Measurements from ENCODE around the gene LOXL4.

LOXL4 gene

DNA sequence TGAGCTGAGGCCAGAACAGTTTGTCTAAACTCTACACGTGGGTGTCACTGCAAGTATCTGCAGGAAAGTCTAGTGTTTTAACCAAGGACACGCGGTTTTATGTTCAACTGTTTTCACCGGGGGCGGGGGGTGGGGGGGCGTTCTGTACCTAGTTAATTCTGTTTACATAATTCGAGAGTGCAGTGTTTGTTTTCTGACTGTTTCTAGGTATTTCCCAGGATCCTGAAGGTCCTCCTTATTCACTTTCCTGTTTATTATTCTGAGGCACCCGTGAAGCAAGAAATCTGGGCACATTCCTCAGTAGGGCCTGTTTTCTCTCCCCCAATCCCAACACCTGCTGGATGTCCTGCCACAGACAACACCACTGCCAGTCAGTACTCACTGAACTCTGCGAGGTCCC, 7.6 kb downstream of the LOXL4 start:
- H3K4me3 Mint-ChIP-seq: no peak overlapping the region
- H3K9me3 Mint-ChIP-seq: no peaks in the 10 kb centered on the region
- no peaks in the 10 kb centered on the region for H3K27me3 Mint-ChIP-seq
- no peaks in the 10 kb centered on the region for H3K4me1 Mint-ChIP-seq
- peaks cover 8% of the 10 kb centered on the region for H3K36me3 Mint-ChIP-seq
- H3K27ac Mint-ChIP-seq: no peak overlapping the region

DNA sequence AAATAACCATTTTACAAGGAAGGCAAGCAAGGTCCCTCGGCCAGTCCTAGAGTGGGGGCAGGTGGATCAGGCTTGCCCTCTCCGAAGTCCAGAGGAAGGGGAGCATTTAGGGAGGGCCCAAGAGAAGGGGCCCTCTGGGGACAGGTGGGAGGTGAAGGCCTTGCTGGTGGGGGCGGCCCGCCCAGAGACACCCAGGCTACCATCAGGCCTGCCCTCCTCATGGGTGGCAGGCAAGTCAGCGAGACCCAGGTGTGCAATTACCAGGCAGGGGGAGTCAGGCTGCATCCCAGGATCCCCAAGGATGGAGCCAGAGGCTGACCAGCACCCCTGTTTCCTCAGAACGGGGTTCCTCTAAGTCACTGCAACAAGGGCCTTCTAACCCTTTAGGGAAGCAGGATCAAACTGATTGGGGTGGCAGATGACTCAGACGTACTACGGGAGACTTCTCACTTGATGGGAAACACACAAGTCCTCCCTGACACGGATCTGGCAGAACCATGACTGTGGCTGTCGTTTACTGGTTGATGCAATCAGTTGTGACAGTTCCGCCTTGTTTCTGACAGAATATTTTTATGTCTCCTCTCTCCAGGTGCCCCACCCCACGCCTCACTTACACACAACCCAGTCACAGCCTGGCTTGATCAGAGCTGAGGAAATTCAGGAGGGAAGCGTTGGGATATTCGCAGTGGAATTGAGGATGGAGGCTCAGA, 8.2 kb downstream of the LOXL4 start:
- Mint-ChIP-seq H3K4me1 (no peaks in the 10 kb centered on the region), H3K9me3 (no peaks in the 10 kb centered on the region), H3K27ac (no peak overlapping the region), H3K36me3 (peaks cover 8% of the 10 kb centered on the region), H3K4me3 (no peak overlapping the region), H3K27me3 (no peaks in the 10 kb centered on the region)

DNA sequence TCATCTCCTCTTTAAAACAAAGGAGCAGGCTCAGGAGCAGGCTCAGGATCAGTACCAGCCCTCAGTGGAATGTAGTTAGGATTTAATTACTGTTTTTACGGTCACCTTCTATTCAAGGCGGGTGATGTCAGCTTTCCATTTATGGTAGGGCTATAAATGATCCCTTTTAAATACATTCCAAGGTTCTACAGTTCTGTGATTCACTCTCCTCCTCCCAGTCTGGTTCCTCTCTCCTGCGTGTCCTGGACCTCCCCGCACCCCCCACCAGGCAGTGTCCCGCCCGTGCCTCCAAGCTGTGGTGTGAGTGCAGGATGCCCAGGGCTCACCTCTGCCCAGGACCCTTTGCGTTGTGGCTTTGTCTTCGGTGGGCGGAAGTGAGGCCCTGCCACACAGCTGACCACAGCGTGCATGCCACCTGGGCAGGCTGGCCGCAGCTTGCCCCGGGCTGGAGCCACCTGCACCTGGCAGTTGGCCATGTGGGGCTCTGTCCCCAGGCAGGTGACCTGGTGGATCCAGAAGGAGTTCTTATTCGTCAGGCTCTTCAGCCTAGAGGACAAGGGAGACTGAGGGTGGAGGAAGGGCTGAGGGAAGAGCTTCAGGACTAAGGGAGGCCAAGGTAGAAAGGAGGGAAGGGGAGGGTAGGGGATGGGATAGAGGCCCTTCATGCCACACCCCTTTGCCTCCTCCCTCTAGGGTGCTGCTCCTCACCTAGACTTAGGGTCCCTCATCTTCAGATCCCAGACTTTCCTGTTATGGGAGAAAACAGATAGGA, 9.1 kb downstream of the LOXL4 start:
- no peaks in the 10 kb centered on the region for H3K9me3 Mint-ChIP-seq
- H3K27ac Mint-ChIP-seq: no peak overlapping the region
- H3K27me3 Mint-ChIP-seq: no peaks in the 10 kb centered on the region
- no peaks in the 10 kb centered on the region for H3K4me1 Mint-ChIP-seq
- no peak overlapping the region for H3K4me3 Mint-ChIP-seq
- peaks cover 8% of the 10 kb centered on the region for H3K36me3 Mint-ChIP-seq

DNA sequence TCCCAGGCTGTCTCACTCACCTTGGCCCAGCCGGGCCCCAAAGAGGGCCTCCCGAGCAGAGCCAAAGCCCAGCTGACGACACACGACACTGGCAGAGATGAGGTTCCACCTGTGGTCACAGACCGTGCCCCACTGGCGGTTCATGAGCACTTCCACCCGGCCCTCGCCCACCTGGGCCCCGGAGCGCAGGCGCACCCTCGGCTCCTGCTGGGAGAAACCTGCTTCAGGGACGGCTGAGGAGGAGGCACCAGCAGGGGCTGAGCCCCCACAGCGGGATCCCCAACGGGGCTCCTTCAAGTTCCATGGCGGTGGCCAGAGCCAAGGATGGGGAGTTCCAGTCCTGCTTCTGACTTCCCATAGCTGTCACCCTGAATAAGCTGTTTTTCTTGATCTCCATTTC, 10.0 kb downstream of the LOXL4 start:
- Mint-ChIP-seq H3K9me3 (no peaks in the 10 kb centered on the region), H3K4me3 (no peak overlapping the region), H3K4me1 (no peaks in the 10 kb centered on the region), H3K27me3 (no peaks in the 10 kb centered on the region), H3K36me3 (peaks cover 8% of the 10 kb centered on the region), H3K27ac (no peak overlapping the region)

DNA sequence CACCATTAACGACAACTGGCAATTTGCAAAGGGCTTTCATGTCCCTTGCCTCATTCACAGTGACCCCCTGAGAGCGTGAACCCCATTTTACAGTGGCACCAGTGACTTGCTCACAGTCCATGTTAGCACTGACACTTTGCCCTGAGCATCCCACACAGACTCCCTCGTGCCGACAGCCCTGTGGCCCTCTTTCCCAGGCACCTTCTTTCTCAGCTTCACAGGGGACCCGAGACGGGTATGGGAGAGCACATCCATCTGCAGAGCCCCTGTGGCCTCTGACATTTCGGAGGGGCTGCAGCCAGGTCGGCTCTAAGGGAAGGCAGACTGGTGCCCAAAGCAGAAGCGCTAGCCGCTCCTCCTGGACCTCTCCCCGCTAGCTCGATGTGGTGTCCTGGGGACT, 10.8 kb downstream of the LOXL4 start:
- Mint-ChIP-seq H3K4me1 (no peaks in the 10 kb centered on the region), H3K27ac (no peak overlapping the region), H3K36me3 (peaks cover 8% of the 10 kb centered on the region), H3K9me3 (no peaks in the 10 kb centered on the region), H3K4me3 (no peak overlapping the region), H3K27me3 (no peaks in the 10 kb centered on the region)

DNA sequence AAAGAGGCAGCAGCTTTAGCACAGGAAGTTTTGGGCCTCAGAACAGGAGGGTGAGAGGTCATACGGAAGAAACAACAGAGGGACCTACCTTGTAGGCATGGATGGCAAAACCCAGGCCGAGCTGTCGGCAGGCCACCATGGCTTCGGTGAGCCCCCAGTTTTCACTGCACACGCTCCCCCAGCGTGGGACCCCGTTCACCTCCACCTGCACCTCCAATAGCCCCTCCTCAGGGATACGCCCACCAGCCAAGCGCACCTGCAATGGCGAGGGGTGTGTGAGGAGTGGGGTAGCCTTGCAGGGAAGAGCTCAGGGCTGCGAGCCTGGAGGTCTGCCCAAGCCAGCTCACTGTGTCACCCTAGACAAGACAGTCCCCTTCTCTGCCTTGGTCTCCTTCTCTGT, 11.3 kb downstream of the LOXL4 start:
- Mint-ChIP-seq H3K4me1 (no peaks in the 10 kb centered on the region), H3K27ac (no peak overlapping the region), H3K27me3 (no peaks in the 10 kb centered on the region), H3K4me3 (no peak overlapping the region), H3K9me3 (no peaks in the 10 kb centered on the region), H3K36me3 (peaks cover 8% of the 10 kb centered on the region)

DNA sequence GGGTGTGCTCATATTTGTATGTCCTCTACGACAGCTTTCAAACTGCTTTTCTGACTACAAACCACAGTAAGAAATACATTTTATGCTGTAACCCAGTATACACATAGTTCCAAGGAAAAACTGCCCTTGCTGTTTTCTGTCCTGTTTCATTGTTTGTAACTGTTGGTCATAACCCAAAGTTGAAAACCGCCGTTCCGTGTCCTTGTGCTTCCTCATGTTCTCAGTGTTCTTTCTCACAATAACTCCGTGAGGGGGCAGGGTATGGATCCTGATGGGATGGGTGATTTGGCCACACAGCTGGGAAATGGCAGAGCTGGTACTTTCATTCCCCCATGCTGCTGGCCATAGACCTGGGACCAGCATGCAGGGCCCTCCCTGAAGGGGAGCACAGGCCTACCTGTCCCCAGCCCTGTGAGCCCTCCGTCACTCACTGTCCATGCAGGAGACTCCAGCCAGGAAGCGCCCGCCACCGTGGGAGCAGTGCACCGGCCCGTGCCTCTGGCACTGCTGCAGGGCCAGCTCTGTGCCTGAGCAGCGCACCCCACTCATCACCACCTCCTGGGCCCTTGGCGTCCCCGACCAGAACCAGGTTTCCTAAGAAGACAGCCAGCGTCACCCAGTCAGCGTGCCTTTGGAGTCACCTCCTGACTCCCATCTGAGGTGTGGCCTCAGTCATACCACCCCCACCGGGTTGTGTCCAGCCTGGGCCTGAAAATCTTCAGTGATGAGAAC, 12.7 kb downstream of the LOXL4 start:
- no peaks in the 10 kb centered on the region for H3K27me3 Mint-ChIP-seq
- no peak overlapping the region for H3K27ac Mint-ChIP-seq
- H3K4me1 Mint-ChIP-seq: no peaks in the 10 kb centered on the region
- H3K9me3 Mint-ChIP-seq: no peaks in the 10 kb centered on the region
- H3K36me3 Mint-ChIP-seq: peaks cover 8% of the 10 kb centered on the region
- no peak overlapping the region for H3K4me3 Mint-ChIP-seq

DNA sequence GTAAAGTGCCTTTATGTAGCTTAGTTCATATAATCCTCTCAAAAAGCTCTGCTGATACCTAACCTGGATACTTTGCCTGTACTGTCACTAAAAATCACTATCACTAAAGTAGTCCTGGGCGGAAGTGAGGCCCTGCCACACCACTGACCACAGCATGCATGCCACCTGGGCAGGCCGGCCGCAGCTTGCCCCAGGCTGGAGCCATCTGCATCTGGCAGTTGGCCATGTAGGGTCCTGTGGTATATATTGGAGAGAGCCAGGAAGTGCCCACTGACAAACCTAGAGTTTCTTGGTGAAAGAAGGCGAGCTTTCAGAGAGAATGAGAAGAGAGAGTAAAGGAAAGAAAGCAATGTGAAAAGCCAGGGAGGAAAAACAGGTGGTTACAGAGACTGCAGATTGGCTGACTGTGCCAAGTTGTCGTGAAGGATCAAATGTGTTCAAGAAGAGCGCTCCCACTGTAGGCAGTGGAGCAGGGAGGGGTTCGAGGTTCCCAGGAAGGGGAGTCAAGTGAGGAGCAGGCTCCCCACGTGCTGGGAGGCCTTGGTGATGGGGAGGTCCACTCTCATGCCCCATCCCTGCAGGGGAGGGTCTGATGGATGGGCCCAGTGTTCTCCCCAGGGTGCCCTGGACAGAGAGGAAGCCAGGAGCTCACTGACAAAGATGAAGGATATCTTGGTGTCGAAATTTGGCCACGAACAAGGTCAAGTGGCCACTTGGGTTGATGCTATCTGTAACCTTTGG, 13.6 kb downstream of the LOXL4 start:
- no peak overlapping the region for H3K4me3 Mint-ChIP-seq
- H3K27ac Mint-ChIP-seq: peak overlapping the region; percentile 26
- H3K9me3 Mint-ChIP-seq: no peaks in the 10 kb centered on the region
- H3K27me3 Mint-ChIP-seq: no peaks in the 10 kb centered on the region
- H3K36me3 Mint-ChIP-seq: peaks cover 15% of the 10 kb centered on the region
- no peaks in the 10 kb centered on the region for H3K4me1 Mint-ChIP-seq

DNA sequence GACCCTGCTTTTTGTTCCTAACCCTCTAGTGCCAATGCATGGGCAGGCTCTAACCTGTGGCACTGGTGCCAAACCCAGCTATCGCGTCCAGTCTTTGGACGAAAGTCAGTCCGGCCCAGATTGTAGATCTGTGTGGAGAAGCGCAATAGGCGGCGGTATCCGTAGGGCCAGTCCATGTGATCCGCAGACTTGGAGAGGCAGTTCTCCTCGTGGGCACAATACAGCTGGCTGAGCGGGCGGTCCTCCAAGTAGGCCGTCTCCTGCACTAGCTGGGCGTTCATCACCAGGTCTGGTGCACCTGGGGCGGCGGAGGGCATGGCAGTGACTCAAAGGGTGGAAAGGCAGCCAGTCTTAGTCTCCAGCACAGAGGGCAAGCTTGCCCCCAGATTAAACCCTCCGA, 14.5 kb downstream of the LOXL4 start:
- Mint-ChIP-seq H3K4me1 (no peaks in the 10 kb centered on the region), H3K9me3 (no peaks in the 10 kb centered on the region), H3K27ac (no peak overlapping the region), H3K27me3 (no peaks in the 10 kb centered on the region), H3K36me3 (peaks cover 15% of the 10 kb centered on the region), H3K4me3 (no peak overlapping the region)

DNA sequence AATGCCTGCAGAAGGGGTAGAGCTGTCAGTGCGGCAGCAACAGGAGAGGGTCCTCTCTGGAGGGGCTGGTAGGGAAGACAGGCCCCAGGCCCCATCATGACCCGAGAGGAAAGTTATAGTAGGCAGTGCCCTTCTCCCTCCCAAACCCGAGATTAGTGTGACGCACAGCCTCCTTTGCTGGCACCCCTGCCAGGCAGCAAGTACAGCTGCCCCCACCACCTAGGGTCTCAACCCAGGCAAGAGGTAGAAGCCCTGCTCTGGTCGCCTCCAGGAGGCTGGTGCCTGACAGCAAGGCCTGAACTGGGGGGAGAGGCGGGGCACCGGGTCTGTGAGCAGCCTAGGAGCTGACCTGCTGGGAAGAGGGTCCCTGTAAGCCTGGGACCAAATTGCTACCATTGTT, 15.5 kb downstream of the LOXL4 start:
- H3K27me3 Mint-ChIP-seq: no peaks in the 10 kb centered on the region
- H3K4me3 Mint-ChIP-seq: no peak overlapping the region
- H3K36me3 Mint-ChIP-seq: peaks cover 15% of the 10 kb centered on the region
- H3K27ac Mint-ChIP-seq: no peak overlapping the region
- no peaks in the 10 kb centered on the region for H3K4me1 Mint-ChIP-seq
- no peaks in the 10 kb centered on the region for H3K9me3 Mint-ChIP-seq

DNA sequence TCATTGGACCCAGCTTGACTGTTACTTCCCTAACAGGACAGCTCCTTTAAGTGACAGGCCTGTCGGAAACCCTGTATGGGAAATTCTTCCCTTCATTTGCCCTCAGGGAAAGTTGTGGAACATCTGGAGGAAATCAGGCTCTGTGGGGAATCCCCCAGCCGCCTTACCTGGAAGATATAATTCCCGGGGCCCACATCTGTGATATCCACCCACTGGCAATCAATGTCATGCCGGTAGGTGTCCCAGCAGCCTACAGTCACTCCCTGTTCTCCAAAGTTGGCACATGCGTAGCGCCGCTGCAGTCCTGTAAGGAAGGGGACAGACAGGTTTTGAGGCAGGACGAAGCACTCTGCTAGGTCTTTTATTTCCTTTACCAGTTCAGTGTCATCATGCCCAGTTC, 16.6 kb downstream of the LOXL4 start:
- Mint-ChIP-seq H3K9me3 (no peaks in the 10 kb centered on the region), H3K4me1 (no peaks in the 10 kb centered on the region), H3K36me3 (peaks cover 17% of the 10 kb centered on the region), H3K27ac (no peak overlapping the region), H3K27me3 (no peaks in the 10 kb centered on the region), H3K4me3 (no peak overlapping the region)

DNA sequence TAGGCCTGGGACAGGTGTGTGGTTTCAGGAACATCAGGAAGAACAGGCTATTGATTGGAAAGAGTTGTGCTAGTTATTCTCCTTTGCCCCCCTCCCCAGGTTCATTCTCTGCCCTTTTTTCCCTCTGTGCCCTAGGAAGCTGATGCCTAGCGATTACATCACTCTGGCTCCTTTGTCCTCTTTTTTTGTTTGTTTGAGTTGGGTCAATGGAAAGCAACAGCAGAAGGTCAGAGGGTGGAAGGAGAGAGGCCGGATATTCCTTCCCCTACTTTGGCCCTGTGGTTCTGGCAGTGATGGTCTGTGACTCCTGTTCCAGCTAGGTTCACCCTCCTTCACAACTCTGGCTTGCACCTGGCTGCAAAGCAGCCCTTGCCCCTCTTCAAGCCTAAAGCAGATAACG, 18.9 kb downstream of the LOXL4 start:
- Mint-ChIP-seq H3K4me1 (peaks cover 6% of the 10 kb centered on the region), H3K36me3 (peaks cover 18% of the 10 kb centered on the region), H3K4me3 (no peak overlapping the region), H3K9me3 (no peaks in the 10 kb centered on the region), H3K27ac (no peak overlapping the region), H3K27me3 (no peaks in the 10 kb centered on the region)

DNA sequence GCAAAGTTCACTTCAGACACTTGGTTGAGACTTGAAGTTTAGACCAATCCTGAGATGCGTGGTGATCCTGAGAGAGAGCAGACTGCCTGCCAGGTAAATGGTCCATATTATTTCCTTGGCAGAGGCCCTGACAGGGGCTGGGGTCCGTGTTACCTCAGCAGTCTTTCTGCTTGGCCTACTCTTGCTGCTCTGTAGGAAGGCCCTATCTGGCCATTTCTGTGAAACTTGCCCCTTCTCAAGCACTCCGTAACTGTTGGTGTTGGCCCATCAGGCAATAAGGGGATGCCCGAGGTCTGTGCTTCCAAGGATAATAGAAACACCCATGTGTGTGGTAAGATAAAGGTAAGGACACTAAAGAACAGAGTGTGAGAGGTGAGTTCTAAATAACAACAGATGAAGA, 20.0 kb downstream of the LOXL4 start:
- H3K27ac Mint-ChIP-seq: no peak overlapping the region
- H3K4me1 Mint-ChIP-seq: peaks cover 6% of the 10 kb centered on the region
- peaks cover 19% of the 10 kb centered on the region for H3K36me3 Mint-ChIP-seq
- no peaks in the 10 kb centered on the region for H3K9me3 Mint-ChIP-seq
- H3K4me3 Mint-ChIP-seq: no peak overlapping the region
- no peaks in the 10 kb centered on the region for H3K27me3 Mint-ChIP-seq

DNA sequence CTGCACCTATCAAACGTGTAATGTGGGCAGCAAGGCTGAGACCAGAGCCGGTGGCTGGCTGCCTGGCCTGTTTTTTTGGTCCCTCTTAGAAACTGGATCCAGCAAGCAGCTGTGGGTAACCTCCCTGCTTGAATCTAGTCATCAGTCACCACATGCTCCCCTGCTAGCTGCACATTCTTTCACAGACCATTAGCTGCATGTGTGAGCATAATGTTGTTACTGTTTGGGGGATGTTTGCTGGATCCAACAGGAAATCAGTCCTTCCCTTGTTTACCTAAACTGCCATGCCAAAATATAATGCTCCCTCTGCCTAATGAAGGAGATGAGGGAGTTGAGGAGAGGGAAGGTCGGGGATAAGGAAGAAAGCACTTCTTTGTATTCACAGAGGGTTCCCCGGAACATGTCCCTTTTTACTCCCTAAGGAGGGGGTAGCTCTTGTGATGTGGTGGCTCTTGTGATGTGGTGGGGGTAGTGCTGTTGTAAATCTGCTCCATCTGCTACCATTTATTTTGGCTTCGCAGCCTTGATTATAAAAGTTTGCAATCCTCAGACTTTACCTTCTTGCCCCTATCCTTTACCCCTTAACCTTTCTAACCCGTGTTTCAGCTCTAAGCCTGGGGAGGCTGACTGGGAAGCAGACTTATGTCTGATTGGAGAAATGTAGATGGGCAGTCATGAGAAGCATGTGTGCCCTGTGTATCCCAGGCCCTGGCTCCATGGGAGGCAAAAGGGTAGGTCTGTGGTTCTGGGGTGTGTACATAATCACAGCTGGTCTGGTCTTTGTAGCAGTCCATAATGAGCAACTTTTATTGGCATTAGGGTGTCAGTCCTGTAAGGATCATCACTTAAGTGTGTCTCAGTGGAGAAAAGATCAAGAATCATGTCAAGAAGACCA, 20.8 kb downstream of the LOXL4 start:
- H3K9me3 Mint-ChIP-seq: no peaks in the 10 kb centered on the region
- H3K27me3 Mint-ChIP-seq: no peaks in the 10 kb centered on the region
- peaks cover 6% of the 10 kb centered on the region for H3K4me1 Mint-ChIP-seq
- peaks cover 19% of the 10 kb centered on the region for H3K36me3 Mint-ChIP-seq
- H3K4me3 Mint-ChIP-seq: no peak overlapping the region
- H3K27ac Mint-ChIP-seq: no peak overlapping the region

DNA sequence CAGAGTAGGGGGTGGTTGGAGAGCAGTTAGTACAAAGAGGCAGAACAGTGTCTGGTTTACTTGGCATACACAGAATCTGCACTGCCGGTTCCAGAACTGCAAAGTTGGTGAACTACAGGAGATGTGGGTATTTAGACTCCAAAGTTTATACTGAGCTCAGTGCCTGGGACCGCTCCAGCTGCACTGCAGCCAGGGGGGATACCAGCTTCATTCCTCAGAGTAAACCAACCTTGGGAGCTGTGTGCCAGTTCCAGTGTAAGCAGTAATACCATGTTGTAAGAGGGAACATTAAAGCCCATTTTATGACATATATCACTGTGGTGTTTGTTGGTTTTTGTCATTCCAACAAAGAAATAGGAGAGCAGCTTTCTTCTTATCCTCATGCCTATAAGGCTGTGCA, 23.4 kb downstream of the LOXL4 start:
- H3K4me1 Mint-ChIP-seq: peaks cover 6% of the 10 kb centered on the region
- peaks cover 13% of the 10 kb centered on the region for H3K36me3 Mint-ChIP-seq
- no peak overlapping the region for H3K4me3 Mint-ChIP-seq
- H3K27me3 Mint-ChIP-seq: no peaks in the 10 kb centered on the region
- no peaks in the 10 kb centered on the region for H3K9me3 Mint-ChIP-seq
- no peak overlapping the region for H3K27ac Mint-ChIP-seq

All from activated naive CD4-positive, alpha-beta T cell treated with anti-CD3 and anti-CD28 coated beads, Interleukin-2, amount 50 U/mL, for 24 hours (primary cell).